GM19035 (cell line): ENCODE measurements around the gene TNS1.
A peak's percentile ranks its signal among the peaks of the same experiment; 100 is the strongest.
"Not testable (repeated sequence)": the region's sequence is repeated elsewhere in the genome, so short reads cannot be mapped to it uniquely, and the experiment has no call there.

Experiments used
- ATAC-seq: cut with Tn5 transposase; IDR thresholded peaks from one replicate; pipeline ENCODE4 v1.9.1; 2021; ENCODE audit not compliant: unreplicated experiment

TNS1 gene

DNA sequence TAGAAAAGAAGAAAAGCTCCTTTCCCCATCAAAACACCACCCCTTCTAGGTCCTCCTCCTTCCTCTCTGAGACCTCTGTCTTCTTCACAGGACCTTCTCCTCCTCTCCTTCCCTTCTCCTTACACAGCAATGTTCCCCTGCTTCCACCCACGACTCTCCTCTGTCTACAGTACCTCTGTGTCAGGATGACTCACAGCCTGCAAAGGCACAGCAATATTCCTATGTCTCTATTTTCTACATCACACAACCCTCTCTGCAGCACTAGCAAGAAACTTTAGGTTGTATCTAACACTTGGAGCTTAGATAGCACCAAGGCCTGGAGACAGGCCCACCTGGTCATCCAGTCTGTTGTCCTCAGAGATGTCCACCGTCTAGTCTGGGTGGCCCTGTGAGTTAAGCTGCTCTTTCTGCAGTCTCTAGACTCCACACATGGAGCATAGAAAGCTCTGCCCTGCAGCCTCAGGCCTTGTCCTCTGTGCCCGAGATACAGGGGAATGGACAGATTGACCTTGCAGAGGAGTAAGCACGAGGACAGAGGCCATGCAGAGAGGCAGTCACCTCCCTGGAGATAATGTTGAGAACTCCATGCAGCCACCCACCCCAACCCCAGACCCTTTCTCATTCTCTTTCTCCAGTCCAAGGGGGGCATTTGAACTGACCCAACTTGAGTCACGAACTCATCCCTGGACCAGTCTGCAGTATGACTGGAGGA, 212.0 kb downstream of the TNS1 start:
- no peak for ATAC-seq

- no peak for ATAC-seq
Observed at GRCh38 chr2:217790195-217790594, 212.6 kb downstream of the TNS1 start.

GRCh38 chr2:217789736-217790181, 213.0 kb downstream of the TNS1 start:
- no peak for ATAC-seq

DNA sequence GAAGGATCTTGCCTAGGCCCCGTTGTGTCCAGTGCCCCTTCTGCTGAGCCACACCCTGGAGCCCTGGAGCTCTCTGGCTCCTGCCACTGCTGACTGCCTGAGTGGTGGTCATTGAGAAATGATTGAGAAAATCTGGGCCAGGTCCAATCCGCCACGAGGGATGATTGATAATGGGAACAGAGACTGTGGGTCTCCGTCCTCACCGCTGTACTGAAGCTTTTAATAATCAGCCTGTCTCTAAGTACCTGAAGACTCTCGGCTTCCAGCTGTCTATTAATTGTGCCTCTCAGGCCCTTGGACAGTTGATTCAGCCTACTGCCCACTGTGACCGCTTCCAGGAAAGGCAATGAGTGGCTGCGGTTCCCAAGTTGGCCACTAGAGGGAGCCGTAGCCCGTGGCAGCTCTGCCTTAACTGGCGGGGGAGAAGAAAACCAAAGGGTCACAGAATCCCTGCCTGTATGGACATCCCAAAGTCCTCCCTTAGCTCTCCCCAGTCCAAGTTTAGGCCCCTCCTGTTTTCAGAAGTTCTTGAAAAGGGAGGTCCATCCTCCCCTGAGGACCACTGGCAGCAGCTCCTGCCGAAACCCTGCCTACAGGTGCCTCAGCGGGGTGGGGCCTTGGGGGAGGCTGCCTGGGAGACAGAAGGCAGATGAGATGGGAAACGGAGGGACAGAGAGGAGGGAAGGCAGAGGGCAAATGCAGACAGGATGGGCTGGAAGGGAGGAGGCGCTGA, 213.6 kb downstream of the TNS1 start:
- no peak for ATAC-seq

DNA sequence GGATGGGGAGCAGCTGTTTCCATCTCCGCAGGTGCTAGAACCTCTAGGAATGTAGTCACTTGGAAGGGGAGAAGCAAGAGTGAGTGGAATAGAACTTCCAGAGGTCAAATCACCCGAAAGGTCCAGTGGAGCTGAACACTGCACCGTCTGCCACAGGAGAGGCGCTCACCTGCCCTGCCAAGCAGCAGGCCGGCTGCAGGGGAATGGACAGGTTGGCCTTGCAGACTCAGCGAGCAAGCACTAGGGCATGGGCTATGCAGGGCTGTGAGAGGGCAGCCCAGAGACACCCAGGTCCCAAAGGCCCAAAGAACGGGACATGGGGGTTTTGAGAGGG, 214.2 kb downstream of the TNS1 start:
- ATAC-seq, result no peak

- ATAC-seq, result no peak
Observed at GRCh38 chr2:217787160-217787877, 215.5 kb downstream of the TNS1 start.

- not testable (repeated sequence) for ATAC-seq
Observed at GRCh38 chr2:217786560-217786959, 216.2 kb downstream of the TNS1 start.

- ATAC-seq, result peak; percentile 81
Observed at GRCh38 chr2:217785544-217786045, 217.2 kb downstream of the TNS1 start.

DNA sequence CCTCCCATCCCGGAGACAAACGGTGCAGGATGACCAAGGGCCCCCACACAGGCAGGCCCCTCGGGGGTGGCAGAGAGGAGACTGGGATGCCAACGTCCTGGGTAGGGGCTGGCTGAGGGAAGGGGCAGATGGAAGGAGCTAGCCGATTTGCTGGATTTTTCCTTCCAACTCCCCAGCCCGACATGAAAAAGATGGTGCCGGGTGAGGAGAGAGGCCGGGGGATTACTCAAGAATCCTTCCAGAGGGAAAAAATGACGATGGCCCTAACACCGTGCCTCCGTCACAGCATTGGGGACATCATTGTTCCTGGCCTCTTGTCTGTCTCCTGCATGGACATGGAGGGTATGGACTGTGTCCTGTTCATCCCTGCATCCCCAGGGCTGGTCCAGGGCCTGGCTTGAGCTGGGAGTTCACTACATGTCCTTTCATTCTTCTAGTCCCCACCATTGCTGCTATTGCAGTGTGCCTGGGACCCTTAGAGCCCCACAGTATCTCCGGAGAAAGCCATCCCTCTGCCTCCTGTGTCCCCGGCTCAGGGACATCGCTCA, 217.7 kb downstream of the TNS1 start:
- peak; percentile 18 for ATAC-seq

- ATAC-seq, result no peak
Observed at GRCh38 chr2:217783243-217783642, 219.6 kb downstream of the TNS1 start.

DNA sequence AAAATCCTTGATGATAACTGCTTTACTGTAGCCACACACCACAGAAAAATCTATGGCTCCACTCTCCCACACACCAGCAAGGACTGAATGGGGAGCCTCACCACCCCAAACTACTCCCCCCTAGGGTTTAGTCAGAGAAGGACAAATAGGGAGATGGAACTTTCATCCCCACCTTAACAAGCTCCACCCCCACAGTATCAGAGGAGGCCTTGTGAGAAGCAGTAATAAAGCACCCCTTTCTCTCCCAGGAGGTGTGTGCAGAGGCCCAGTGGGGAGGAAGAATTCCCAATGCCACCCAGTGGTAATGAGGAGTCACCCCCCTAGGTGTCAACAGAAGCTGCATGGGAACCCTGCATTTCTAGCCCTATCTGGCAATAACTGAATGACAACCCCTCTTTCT, 224.9 kb downstream of the TNS1 start:
- no peak for ATAC-seq

- no peak for ATAC-seq
Observed at GRCh38 chr2:217776631-217777030, 226.2 kb downstream of the TNS1 start.

GRCh38 chr2:217775920-217776503, 226.8 kb downstream of the TNS1 start:
- ATAC-seq, result no peak

DNA sequence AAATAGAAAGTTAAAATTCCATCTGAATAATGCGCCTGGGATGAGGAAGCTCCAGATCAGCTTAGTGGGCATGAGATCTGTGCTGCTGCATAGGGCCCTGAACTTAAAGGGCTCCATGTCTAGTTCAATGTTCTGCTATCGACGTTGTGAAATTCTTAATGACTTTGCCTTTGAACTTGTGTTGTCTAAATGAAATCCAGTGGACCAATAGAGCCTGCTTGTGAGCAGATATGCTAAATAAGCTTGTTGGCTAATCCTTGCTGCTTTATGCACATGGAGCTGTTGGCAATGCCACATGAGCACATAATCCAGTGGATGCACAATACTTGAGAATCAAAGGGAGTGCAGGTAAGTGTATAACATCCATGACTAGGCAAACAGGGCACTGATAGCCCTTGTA, 228.6 kb downstream of the TNS1 start:
- ATAC-seq, result no peak

GRCh38 chr2:217773539-217773938, 229.3 kb downstream of the TNS1 start:
- no peak for ATAC-seq

DNA sequence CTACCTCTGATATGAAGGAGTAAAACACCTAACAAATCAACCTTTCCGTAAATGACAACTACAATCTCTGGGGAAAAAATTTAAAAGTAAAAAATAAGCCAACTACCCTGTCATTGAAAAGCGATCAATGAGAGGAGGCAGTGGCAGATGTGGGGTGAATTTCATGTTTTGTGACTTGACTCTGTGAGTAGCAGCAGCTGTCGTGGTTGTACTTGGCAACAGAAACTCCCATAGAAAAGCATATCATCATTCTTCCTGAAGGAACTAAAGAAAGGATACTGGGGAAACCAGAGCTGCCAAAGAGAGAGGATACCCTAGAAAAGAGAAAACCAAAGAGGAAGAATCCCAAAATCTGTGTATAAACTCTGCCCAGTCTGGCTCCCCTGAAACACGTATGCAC, 236.4 kb downstream of the TNS1 start:
- no peak for ATAC-seq

DNA sequence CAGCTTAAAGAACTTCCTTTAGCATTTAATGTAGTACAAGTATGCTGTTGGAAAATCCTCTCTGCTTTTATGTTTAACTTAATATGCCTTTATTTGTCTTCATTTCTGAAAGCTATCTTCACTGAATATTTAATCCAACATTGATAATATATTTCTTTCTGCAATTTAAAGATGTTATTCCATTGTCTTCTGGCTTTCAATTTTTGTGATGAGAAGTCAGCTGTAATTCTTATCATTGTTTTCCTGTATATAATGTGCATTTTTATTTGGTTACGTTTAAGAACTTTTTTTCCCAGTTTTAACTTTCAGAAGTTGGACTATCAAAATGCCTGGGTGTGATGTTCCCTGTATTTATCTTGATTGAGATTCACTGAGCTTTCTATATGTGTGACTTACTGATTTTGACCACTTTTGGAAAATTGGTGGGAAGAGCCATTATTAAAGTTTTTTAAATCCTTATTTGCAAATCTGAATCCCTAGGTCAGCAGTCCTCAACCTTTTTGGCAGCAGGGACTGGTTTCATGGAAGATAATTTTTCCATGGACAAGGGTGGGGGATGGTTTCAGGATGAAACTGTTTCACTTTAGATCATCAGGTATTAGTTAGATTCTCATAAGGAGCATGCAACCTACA, 241.0 kb downstream of the TNS1 start:
- no peak for ATAC-seq

DNA sequence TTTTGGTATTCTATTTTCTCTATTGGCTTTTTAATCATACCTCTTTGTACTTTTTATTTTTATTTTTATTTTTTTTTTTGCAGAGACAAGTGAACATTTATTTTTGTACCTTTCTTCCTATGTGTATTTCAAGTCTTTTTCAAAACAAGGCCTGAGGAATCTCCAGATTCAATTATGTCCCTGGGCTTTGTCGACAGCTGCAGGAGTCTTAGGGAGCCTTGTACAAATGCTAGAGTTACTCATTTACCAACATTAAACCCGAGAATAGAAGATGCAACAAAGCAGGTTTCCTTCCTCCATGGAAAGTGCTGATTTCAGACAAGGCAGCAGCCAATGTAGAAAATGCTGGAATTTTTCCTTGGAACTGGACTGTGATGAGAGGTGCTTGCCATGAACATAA, 242.8 kb downstream of the TNS1 start:
- ATAC-seq, result no peak

DNA sequence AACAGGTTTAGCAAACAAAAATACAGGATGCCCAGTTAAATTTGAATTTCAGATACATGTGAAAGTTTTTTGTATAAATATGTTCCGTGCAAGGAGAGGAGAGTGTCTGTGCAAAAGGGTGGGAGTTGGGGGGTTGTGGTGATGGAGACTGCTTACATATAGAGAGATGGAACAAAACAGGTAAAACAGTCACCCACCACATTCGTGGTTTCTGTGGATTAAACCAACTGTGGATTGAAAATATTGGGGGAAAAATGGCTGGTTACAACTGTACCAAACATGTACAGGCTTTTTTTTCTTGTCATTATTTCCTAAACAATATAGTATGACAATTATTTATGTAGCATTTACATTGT, 245.7 kb downstream of the TNS1 start:
- ATAC-seq, result no peak

DNA sequence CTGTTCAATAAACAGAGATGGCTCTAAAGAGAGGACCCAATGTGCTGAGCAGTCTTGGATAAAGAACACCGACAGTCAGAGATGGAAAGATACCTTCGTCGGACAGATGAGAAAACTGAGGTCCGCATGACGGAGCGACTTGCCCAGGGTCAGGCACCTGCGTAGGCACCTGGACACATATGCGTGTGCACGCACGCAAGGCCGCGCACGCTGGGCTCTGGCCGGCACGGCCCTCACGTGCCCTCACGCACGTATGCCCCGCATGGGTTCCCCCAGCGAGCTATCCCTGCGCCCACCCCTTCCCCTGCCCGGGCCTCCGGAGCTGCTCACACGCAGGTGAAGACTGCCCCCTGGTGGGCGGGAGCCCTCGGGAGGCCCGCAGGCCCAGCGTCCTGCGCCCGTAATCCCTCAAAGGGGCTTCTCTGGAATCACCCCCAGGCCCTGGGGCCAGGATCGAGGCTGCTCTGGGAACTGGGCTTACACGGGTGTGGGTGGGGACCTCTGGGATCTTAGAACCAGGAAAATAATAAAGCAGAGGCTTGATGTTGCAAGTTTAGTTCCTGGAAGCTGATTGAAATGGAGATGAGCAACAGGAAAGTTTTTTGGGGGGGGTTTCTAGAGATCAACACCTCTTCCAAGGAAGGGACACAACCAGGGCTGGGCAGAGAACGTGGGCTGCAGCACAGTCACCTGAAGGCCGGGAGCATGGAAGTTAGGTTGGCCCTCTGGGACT, 246.3 kb downstream of the TNS1 start:
- ATAC-seq, result no peak
